Activated CD8-positive, alpha-beta memory T cell treated with anti-CD3 and anti-CD28 coated beads, Interleukin-2, amount 50 U/mL, for 24 hours (primary cell): Measurements from ENCODE around the gene RPUSD3.

Experiments
- DNase-seq: peaks from one replicate; pipeline ENCODE4 v3.0.0-alpha.2; 2020; ENCODE audit errors: extremely low read depth

The RPUSD3 gene

GRCh38 chr3:9806688-9807589, 36.9 kb downstream of the RPUSD3 start:
- DNase-seq, result no peak

- no peak for DNase-seq
Measured at GRCh38 chr3:9806137-9806536, 37.7 kb downstream of the RPUSD3 start.

GRCh38 chr3:9804996-9805395, 38.8 kb downstream of the RPUSD3 start:
- no peak for DNase-seq

- DNase-seq, result no peak
Measured at GRCh38 chr3:9803494-9803893, 40.3 kb downstream of the RPUSD3 start.

- DNase-seq, result no peak
Measured at GRCh38 chr3:9800529-9800928, 43.3 kb downstream of the RPUSD3 start.

GRCh38 chr3:9797196-9797945, 46.4 kb downstream of the RPUSD3 start:
- DNase-seq, result no peak

- DNase-seq, result no peak
Measured at GRCh38 chr3:9795207-9795606, 48.6 kb downstream of the RPUSD3 start.

- no peak for DNase-seq
Measured at GRCh38 chr3:9794400-9794799, 49.4 kb downstream of the RPUSD3 start.

GRCh38 chr3:9793161-9793781, 50.5 kb downstream of the RPUSD3 start:
- no peak for DNase-seq

GRCh38 chr3:9792405-9793160, 51.2 kb downstream of the RPUSD3 start, which contains the start of the genes ARPC4 and TADA3:
Gene ARPC4 (plus strand): TSS chr3:9793082. CDS start chr3:9793122, 40 bp downstream.
Gene TADA3 (minus strand): TSS chr3:9792473. CDS start chr3:9791466, 1,007 bp downstream.
- DNase-seq, result peak; percentile 76

GRCh38 chr3:9791790-9792404, 51.9 kb downstream of the RPUSD3 start:
- DNase-seq, result no peak

- no peak for DNase-seq
Measured at GRCh38 chr3:9791127-9791526, 52.7 kb downstream of the RPUSD3 start.
